Measurements from ENCODE around the gene LYRM4.

DNA sequence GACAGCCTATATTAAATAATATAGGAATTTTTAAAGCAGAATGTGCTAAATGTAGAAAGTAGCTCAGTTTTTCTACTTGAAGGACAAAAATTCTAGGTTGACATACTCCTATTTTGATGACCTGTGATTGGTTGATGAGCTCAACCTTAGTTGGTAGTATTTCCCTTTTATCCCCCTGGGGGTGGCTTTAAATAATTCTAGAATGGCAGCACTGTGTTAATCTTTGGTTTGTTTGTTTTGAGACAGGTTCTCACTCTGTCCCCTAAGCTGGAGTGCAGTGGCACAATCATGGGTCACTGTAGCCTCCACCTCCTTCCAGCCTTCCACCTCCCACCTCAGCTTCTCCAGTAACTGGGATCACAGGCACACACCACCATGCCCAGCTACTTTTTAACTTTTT is 29.8 kb upstream of the LYRM4 start:
- no peak for TF ChIP-seq JUN (IDR thresholded peaks at IDR 0.05)
- TF ChIP-seq RNF2 (IDR thresholded peaks at IDR 0.05; ENCODE audit: borderline replicate concordance, low read depth) = no peak
- TF ChIP-seq SMC3 (IDR thresholded peaks at IDR 0.05) = no peak
- TF ChIP-seq, protein P1, sequence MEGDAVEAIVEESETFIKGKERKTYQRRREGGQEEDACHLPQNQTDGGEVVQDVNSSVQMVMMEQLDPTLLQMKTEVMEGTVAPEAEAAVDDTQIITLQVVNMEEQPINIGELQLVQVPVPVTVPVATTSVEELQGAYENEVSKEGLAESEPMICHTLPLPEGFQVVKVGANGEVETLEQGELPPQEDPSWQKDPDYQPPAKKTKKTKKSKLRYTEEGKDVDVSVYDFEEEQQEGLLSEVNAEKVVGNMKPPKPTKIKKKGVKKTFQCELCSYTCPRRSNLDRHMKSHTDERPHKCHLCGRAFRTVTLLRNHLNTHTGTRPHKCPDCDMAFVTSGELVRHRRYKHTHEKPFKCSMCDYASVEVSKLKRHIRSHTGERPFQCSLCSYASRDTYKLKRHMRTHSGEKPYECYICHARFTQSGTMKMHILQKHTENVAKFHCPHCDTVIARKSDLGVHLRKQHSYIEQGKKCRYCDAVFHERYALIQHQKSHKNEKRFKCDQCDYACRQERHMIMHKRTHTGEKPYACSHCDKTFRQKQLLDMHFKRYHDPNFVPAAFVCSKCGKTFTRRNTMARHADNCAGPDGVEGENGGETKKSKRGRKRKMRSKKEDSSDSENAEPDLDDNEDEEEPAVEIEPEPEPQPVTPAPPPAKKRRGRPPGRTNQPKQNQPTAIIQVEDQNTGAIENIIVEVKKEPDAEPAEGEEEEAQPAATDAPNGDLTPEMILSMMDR (IDR thresholded peaks at IDR 0.05) = no peak
- TF ChIP-seq, protein P2, sequence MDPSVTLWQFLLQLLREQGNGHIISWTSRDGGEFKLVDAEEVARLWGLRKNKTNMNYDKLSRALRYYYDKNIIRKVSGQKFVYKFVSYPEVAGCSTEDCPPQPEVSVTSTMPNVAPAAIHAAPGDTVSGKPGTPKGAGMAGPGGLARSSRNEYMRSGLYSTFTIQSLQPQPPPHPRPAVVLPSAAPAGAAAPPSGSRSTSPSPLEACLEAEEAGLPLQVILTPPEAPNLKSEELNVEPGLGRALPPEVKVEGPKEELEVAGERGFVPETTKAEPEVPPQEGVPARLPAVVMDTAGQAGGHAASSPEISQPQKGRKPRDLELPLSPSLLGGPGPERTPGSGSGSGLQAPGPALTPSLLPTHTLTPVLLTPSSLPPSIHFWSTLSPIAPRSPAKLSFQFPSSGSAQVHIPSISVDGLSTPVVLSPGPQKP (IDR thresholded peaks at IDR 0.05; ENCODE audit: low read depth, low read length) = no peak
- no peak for TF ChIP-seq HDAC2 (IDR thresholded peaks at IDR 0.05)
- TF ChIP-seq, protein P3, sequence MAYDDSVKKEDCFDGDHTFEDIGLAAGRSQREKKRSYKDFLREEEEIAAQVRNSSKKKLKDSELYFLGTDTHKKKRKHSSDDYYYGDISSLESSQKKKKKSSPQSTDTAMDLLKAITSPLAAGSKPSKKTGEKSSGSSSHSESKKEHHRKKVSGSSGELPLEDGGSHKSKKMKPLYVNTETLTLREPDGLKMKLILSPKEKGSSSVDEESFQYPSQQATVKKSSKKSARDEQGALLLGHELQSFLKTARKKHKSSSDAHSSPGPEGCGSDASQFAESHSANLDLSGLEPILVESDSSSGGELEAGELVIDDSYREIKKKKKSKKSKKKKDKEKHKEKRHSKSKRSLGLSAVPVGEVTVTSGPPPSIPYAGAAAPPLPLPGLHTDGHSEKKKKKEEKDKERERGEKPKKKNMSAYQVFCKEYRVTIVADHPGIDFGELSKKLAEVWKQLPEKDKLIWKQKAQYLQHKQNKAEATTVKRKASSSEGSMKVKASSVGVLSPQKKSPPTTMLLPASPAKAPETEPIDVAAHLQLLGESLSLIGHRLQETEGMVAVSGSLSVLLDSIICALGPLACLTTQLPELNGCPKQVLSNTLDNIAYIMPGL (CRISPR knock-in tag; IDR thresholded peaks at IDR 0.05; ENCODE audit: borderline replicate concordance) = no peak

All from A549 (cell line).